Large intestine (tissue), 3 donors: Measurements from ENCODE around the gene LCP2. TPM values are rescaled to one million over a fixed set of nuclear protein-coding genes. Genes with fewer than 3 reads are reported as not detected.

Experiments
- DNase-seq, 2 donors: peaks; one replicate each; pipeline versions ENCODE4 v3.0.0 to v3.0.0-alpha.2; 2013
- H3K27ac ChIP-seq: one replicate; pipeline ENCODE4 v1.5.1; 2013; ENCODE audit warnings: low read length
- H3K27me3 ChIP-seq: 2 replicates; pipeline ENCODE4 v1.6.1; 2013; ENCODE audit warnings: low read length; ENCODE audit not compliant: control insufficient read depth, insufficient read depth
- H3K36me3 ChIP-seq: 2 replicates; pipeline ENCODE4 v1.6.1; 2013; ENCODE audit warnings: low read length; ENCODE audit not compliant: control insufficient read depth, insufficient read depth
- H3K4me1 ChIP-seq: one replicate; pipeline ENCODE4 v1.6.1; 2013; ENCODE audit warnings: low read length; ENCODE audit not compliant: control insufficient read depth, insufficient read depth
- H3K4me3 ChIP-seq: one replicate; pipeline ENCODE4 v1.5.1; 2013; ENCODE audit warnings: low read length
- H3K9me3 ChIP-seq: one replicate; pipeline ENCODE4 v1.6.1; 2013; ENCODE audit warnings: mild to moderate bottlenecking, low read depth, low read length, moderate library complexity; ENCODE audit not compliant: control insufficient read depth
- WGBS: methylation state at CpG from one replicate; pipeline ENCODE4 v1.1.5; 2013; ENCODE audit warnings: low lambda C conversion rate; ENCODE audit not compliant: insufficient coverage; 5-methylcytosine and 5-hydroxymethylcytosine counted together
- polyA plus RNA-seq: library from polyadenylated mRNA; unstranded; fragments of 120-200 nt; gene quantifications from one replicate; pipeline ENCODE4 v1.2.1, GENCODE V29; 2013

Gene LCP2
- polyA plus RNA-seq, 1 donor = 15.6 TPM

- H3K9me3 ChIP-seq = no peaks in the 10 kb centered on the region
- H3K4me1 ChIP-seq = no peaks in the 10 kb centered on the region
- H3K27ac ChIP-seq = no peak overlapping the region
- no peaks in the 10 kb centered on the region for H3K36me3 ChIP-seq
- no peak for DNase-seq
- WGBS = no CpG with 5 or more reads among the region's 3 CpGs
- no peaks in the 10 kb centered on the region for H3K27me3 ChIP-seq
- no peak overlapping the region for H3K4me3 ChIP-seq
Observed at GRCh38 chr5:170288551-170288950, 9.0 kb downstream of the LCP2 start.

GRCh38 chr5:170288151-170288550, 9.4 kb downstream of the LCP2 start:
- no peaks in the 10 kb centered on the region for H3K4me1 ChIP-seq
- H3K27ac ChIP-seq = no peak overlapping the region
- no peaks in the 10 kb centered on the region for H3K9me3 ChIP-seq
- H3K27me3 ChIP-seq = no peaks in the 10 kb centered on the region
- no peak for DNase-seq
- WGBS = no CpG with 5 or more reads among the region's 2 CpGs
- H3K36me3 ChIP-seq = no peaks in the 10 kb centered on the region
- H3K4me3 ChIP-seq = no peak overlapping the region

DNA sequence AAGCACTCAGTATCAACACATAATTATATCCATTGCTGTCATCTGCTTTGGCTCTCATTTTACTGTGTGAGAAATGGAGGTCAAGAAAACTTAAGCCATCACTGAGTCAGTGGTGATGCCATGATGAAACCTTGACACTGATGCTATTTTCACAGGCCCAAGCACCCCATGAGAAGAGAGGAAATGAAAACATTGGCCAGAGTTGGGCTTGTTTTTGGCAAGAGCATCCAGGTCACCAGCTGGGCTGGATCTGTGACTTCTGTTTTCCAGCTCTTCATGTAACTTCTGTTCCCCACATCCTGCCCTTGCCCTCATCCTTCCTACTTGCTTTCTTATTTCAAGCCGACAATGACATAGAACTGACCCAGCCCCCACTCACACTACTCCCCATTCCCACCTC, 10.0 kb downstream of the LCP2 start:
- Histone ChIP-seq H3K9me3 (no peaks in the 10 kb centered on the region), H3K4me1 (no peaks in the 10 kb centered on the region), H3K27ac (no peak overlapping the region), H3K27me3 (no peaks in the 10 kb centered on the region), H3K36me3 (no peaks in the 10 kb centered on the region), H3K4me3 (no peak overlapping the region)
- no CpG with 5 or more reads among the region's 1 CpG for WGBS
- DNase-seq = peak in 1 of 2 donors; percentile 14

- Histone ChIP-seq H3K36me3 (no peaks in the 10 kb centered on the region), H3K4me1 (no peaks in the 10 kb centered on the region), H3K27me3 (no peaks in the 10 kb centered on the region), H3K9me3 (no peaks in the 10 kb centered on the region), H3K4me3 (no peak overlapping the region), H3K27ac (no peak overlapping the region)
- no peak for DNase-seq
- WGBS = 80% methylated on average over 1 of the region's 3 CpGs
Observed at GRCh38 chr5:170286386-170286925, 11.1 kb downstream of the LCP2 start.

- H3K36me3 ChIP-seq = no peaks in the 10 kb centered on the region
- H3K4me3 ChIP-seq = no peak overlapping the region
- no peaks in the 10 kb centered on the region for H3K9me3 ChIP-seq
- no peaks in the 10 kb centered on the region for H3K4me1 ChIP-seq
- no peaks in the 10 kb centered on the region for H3K27me3 ChIP-seq
- DNase-seq = no peak
- no peak overlapping the region for H3K27ac ChIP-seq
Observed at GRCh38 chr5:170285181-170285580, 12.4 kb downstream of the LCP2 start.

- H3K36me3 ChIP-seq = no peaks in the 10 kb centered on the region
- H3K4me1 ChIP-seq = no peaks in the 10 kb centered on the region
- H3K4me3 ChIP-seq = no peak overlapping the region
- no peaks in the 10 kb centered on the region for H3K9me3 ChIP-seq
- WGBS = 75% methylated on average over 2 of the region's 2 CpGs
- no peak for DNase-seq
- H3K27ac ChIP-seq = no peak overlapping the region
- H3K27me3 ChIP-seq = no peaks in the 10 kb centered on the region
Observed at GRCh38 chr5:170284231-170284630, 13.3 kb downstream of the LCP2 start.

GRCh38 chr5:170283296-170283695, 14.3 kb downstream of the LCP2 start:
- DNase-seq = no peak
- H3K27me3 ChIP-seq = no peaks in the 10 kb centered on the region
- no peaks in the 10 kb centered on the region for H3K4me1 ChIP-seq
- no peak overlapping the region for H3K4me3 ChIP-seq
- H3K27ac ChIP-seq = no peak overlapping the region
- H3K9me3 ChIP-seq = no peaks in the 10 kb centered on the region
- no CpG with 5 or more reads among the region's 1 CpG for WGBS
- no peaks in the 10 kb centered on the region for H3K36me3 ChIP-seq

DNA sequence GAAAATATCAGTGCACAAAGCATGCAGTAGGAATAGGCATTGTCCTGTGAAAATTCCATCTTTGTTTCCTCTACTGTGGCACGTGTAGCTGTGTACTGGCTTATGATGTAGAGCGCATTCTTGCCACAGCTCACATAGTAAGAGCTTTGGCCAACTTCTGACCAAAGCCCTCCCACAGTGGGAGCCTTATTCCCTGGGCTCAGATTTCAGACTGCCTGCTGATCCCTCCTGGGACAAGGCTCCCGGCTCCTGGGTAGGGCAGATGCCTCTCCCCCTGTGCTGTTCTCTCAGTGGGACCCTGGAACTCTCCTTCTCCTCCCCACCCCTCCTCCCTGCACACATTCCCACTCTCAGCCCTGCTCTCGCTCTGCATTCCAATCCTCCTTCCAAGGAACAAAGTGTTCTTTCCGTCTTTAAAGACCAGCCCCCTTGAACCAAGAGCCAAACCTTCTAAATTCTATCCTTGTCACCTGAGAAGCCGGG, 17.5 kb downstream of the LCP2 start:
- Histone ChIP-seq H3K27ac (no peak overlapping the region), H3K27me3 (no peaks in the 10 kb centered on the region), H3K36me3 (no peaks in the 10 kb centered on the region), H3K4me1 (no peaks in the 10 kb centered on the region), H3K4me3 (no peak overlapping the region), H3K9me3 (no peaks in the 10 kb centered on the region)
- no CpG with 5 or more reads among the region's 6 CpGs for WGBS
- DNase-seq = no peak

DNA sequence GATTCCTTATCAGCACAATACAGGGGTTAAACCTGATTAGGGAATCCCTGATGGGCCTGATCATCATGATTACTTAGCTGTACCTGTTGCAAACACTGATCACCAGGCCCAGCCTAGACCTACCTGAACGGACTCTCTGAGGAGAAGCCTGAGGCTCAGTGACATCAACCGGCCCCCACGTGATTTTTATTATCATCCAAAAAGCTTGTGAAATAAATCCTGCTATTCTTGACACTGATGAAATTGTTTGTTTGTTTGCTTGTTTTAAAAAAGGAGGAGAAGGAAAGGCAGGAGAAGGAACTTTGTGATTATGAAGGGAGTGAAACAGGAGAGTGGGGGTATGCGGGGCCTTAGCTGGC, 18.1 kb downstream of the LCP2 start:
- Histone ChIP-seq H3K4me1 (no peaks in the 10 kb centered on the region), H3K36me3 (no peaks in the 10 kb centered on the region), H3K27me3 (no peaks in the 10 kb centered on the region), H3K4me3 (no peak overlapping the region), H3K27ac (no peak overlapping the region), H3K9me3 (no peaks in the 10 kb centered on the region)
- WGBS = no CpG with 5 or more reads among the region's 4 CpGs
- DNase-seq = no peak

DNA sequence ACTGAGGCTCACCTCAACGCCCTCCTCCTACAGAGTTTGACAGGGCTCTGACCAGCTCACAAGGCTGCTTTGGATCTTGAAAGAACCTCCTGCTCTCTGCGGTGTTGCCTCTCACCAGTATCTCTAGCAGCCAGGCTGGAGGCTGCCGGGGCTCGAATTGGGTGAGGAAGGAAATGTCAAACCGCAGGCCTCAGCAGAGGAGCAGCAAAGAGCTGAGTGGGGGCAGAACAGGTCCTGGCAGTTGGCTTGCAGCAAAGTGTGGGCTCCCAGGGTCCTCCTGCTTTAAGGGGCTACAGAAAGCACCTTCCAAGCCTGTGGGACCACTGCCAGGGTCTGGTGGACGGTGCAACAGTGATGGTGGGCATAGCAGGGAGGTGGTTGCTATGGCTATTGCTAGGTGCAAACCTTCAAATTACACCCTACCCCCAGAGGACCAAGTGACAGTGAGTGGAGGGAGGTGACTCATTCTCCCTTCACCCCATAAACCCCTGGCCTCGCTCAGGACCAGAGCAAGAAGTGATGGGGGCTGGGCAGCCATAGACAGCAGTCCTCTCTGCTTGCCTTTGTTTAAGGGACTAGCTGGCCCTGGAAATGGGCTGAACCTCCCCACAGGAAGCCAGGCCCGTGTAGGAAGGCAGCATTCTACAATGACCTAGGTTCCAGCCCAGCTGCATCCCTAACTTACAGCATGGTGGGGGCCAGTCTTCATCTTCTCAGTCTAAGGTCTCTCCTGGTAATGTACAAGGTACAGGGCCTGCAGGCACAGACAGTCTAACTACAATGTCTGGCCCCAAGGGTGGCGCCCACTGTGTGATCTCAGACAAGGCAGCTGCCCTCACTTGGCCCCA, 18.7 kb downstream of the LCP2 start:
- no CpG with 5 or more reads among the region's 9 CpGs for WGBS
- Histone ChIP-seq H3K27me3 (no peaks in the 10 kb centered on the region), H3K36me3 (no peaks in the 10 kb centered on the region), H3K27ac (no peak overlapping the region), H3K9me3 (no peaks in the 10 kb centered on the region), H3K4me3 (no peak overlapping the region), H3K4me1 (no peaks in the 10 kb centered on the region)
- peak in 1 of 2 donors; percentile 30 for DNase-seq

- no peak overlapping the region for H3K27ac ChIP-seq
- H3K27me3 ChIP-seq = no peaks in the 10 kb centered on the region
- no peaks in the 10 kb centered on the region for H3K36me3 ChIP-seq
Observed at GRCh38 chr5:170277867-170278281, 19.7 kb downstream of the LCP2 start.

More at GRCh38 chr5:170277867-170278281, 19.7 kb downstream of the LCP2 start:
- H3K4me3 ChIP-seq = no peak overlapping the region
- no CpG with 5 or more reads among the region's 6 CpGs for WGBS
- no peaks in the 10 kb centered on the region for H3K9me3 ChIP-seq
- H3K4me1 ChIP-seq = no peaks in the 10 kb centered on the region
- no peak for DNase-seq
